ENCODE results near the gene PERM1. TPM values are rescaled to one million over a fixed set of nuclear protein-coding genes. Genes with fewer than 3 reads are reported as not detected.
A peak's percentile ranks its signal among the peaks of the same experiment; 100 is the strongest.

Gene PERM1
- total and polyA plus RNA-seq, 9 of the 15 experiments (the other 6 are each of a cell fraction or from before 2014, with no cell fraction given) = not detected

DNA sequence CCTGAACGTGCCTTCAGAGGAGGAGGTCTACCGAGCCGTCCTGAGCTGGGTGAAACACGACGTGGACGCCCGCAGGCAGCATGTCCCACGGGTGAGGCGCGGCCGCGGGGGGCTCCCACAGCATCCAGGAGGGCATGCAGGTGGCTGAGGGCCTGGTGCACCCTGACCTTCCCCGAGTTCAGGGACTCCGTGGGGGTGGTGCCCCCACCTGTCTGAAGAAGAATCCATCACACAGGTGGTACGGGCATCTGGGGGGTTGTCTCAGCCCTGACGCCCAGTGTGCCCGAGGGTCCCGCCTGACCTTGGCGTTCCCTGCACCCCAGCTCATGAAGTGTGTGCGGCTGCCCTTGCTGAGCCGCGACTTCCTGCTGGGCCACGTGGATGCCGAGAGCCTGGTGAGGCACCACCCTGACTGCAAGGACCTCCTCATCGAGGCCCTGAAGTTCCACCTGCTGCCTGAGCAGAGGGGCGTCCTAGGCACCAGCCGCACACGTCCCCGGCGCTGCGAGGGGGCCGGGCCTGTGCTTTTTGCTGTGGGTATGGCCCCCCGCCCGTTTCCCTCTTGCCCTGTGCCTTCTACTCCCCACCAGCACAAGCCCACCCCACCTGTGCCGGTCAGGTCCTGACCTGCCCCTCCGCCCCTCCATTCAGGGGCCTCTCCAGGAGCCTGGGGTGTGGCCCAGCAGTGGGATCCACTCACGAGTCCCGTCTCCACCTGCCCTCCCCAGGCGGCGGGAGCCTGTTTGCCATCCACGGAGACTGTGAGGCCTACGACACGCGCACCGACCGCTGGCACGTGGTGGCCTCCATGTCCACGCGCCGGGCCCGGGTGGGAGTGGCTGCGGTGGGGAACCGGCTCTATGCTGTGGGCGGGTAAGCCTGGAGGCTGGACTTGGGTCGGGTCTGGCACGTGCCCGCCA lies 19.3 kb downstream of the PERM1 start:
- FAIRE-seq (no peak), DNase-seq (ENCODE audit: extremely low read depth in 1 of 4, low spot score in 3 of 4) (no peak), ATAC-seq (no peak)
- peaks cover 44% of the 10 kb centered on the region; the same call in 2 of the 3 replicates for H3K36me3 ChIP-seq (ENCODE audit: control insufficient read depth, insufficient read depth, low read length)
- peaks cover 28% of the 10 kb centered on the region for H3K79me2 ChIP-seq (ENCODE audit: control insufficient read depth, insufficient read depth, low read length)
- H3K27me3 ChIP-seq (ENCODE audit: control insufficient read depth in 2 of 2, insufficient read depth in 2 of 2, low read length in 2 of 2) = no peaks in the 10 kb centered on the region
- ChIA-PET CTCF (ENCODE audit: low intra/inter-chr PET ratio) (interaction anchor here (0.8 kb wide), 1 partner anchor 58 kb away, joined by 4 read pairs; no protein-coding TSS in a partner anchor), POLR2A (no interaction called here)
- H3K27ac ChIP-seq (ENCODE audit: extremely low read depth, low read depth, low read length) = no peak overlapping the region
- H3K4me3 ChIP-seq = no peak overlapping the region
- TF ChIP-seq, protein P1, sequence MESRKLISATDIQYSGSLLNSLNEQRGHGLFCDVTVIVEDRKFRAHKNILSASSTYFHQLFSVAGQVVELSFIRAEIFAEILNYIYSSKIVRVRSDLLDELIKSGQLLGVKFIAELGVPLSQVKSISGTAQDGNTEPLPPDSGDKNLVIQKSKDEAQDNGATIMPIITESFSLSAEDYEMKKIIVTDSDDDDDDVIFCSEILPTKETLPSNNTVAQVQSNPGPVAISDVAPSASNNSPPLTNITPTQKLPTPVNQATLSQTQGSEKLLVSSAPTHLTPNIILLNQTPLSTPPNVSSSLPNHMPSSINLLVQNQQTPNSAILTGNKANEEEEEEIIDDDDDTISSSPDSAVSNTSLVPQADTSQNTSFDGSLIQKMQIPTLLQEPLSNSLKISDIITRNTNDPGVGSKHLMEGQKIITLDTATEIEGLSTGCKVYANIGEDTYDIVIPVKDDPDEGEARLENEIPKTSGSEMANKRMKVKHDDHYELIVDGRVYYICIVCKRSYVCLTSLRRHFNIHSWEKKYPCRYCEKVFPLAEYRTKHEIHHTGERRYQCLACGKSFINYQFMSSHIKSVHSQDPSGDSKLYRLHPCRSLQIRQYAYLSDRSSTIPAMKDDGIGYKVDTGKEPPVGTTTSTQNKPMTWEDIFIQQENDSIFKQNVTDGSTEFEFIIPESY (CRISPR knock-in tag; IDR thresholded peaks at IDR 0.05) = 0 out of 2 replicates have a peak, but pooled peaks have one; percentile 75
- TF ChIP-seq GABPB1 (CRISPR knock-in tag; IDR thresholded peaks at IDR 0.05) (no peak), PHF20 (IDR thresholded peaks at IDR 0.05; ENCODE audit: partially characterized antibody) (no peak), TCF7L2 (IDR thresholded peaks at IDR 0.05; ENCODE audit: low read depth, low read length) (no peak), STAG1 (CRISPR knock-in tag; IDR thresholded peaks at IDR 0.05; ENCODE audit: borderline replicate concordance) (no peak), ZNF263 (CRISPR knock-in tag; IDR thresholded peaks at IDR 0.05; ENCODE audit: borderline replicate concordance) (no peak), FOXJ2 (tag; IDR thresholded peaks at IDR 0.05) (no peak), ZNF121 (CRISPR knock-in tag; conservative IDR thresholded peaks at IDR 0.05) (0 out of 2 replicates have a peak, but pooled peaks have one; percentile 3), CHCHD3 (CRISPR knock-in tag; IDR thresholded peaks at IDR 0.05) (no peak), FOXJ3 (CRISPR knock-in tag; IDR thresholded peaks at IDR 0.05) (no peak), ZNF277 (CRISPR knock-in tag; IDR thresholded peaks at IDR 0.05; ENCODE audit: borderline replicate concordance) (no peak), ELF1 (tag; IDR thresholded peaks at IDR 0.05) (no peak), ZBED1 (IDR thresholded peaks at IDR 0.05) (no peak), ZNF133 (CRISPR knock-in tag; IDR thresholded peaks at IDR 0.05) (no peak), NR2C1 (IDR thresholded peaks at IDR 0.05) (no peak), NR2C1 (tag; IDR thresholded peaks at IDR 0.05) (no peak), RBFOX2 (IDR thresholded peaks at IDR 0.05; ENCODE audit: low read depth, low read length) (peak; percentile 43; the same call in 1 of the 2 replicates), CHD1 (IDR thresholded peaks at IDR 0.05; ENCODE audit: low read length) (no peak)
- H2AFZ ChIP-seq (ENCODE audit: low read depth, low read length) = no peak overlapping the region
- H3K9me1 ChIP-seq (ENCODE audit: control insufficient read depth, insufficient read depth, low read length) = no peaks in the 10 kb centered on the region
- no TSS peak for BruUV-seq (replicated peaks)
- H3K9ac ChIP-seq (ENCODE audit: insufficient read depth in 1 of 2, low read depth in 2 of 2, low read length in 2 of 2) = no peak overlapping the region
- peaks cover 24 to 87% of the 10 kb centered on the region in 2 experiments for H3K4me1 ChIP-seq (replicated peaks in 1 of 2; ENCODE audit: control insufficient read depth in 2 of 2, insufficient read depth in 2 of 2, low read length in 2 of 2)
- H4K20me1 ChIP-seq (replicated peaks; ENCODE audit: control insufficient read depth, insufficient read depth, low read length) = peaks cover 5% of the 10 kb centered on the region
- in situ Hi-C loops (cut with MboI) (no loop called here), intact Hi-C loops (cut with micrococcal nuclease) (no loop called here)
- WGBS (ENCODE audit: insufficient coverage, low coverage, missing lambda C conversion rate) = 95% methylated on average over 30 of the region's 57 CpGs
- no peak overlapping the region for H3K4me2 ChIP-seq (ENCODE audit: insufficient read depth, low read length)
- H3K9me3 ChIP-seq (replicated peaks; ENCODE audit: control insufficient read depth, insufficient read depth, low read depth, low read length) = no peaks in the 10 kb centered on the region

All from K562 (cell line).